ENCODE measurements around the gene PRORP.
"Not testable (repeated sequence)": the region's sequence is repeated elsewhere in the genome, so short reads cannot be mapped to it uniquely, and the experiment has no call there.

Gene PRORP

GRCh38 chr14:35140718-35141581 is 18.6 kb downstream of the PRORP start:
- no peak for FAIRE-seq

GRCh38 chr14:35144029-35144428 is 21.7 kb downstream of the PRORP start:
- no peak for FAIRE-seq

- no peak for FAIRE-seq
Measured at GRCh38 chr14:35146711-35147149, 24.4 kb downstream of the PRORP start.

- no peak for FAIRE-seq
Measured at GRCh38 chr14:35147186-35147585, 24.8 kb downstream of the PRORP start.

GRCh38 chr14:35147711-35148110 is 25.4 kb downstream of the PRORP start:
- no peak for FAIRE-seq

- FAIRE-seq = no peak
Measured at GRCh38 chr14:35149239-35149638, 26.9 kb downstream of the PRORP start.

GRCh38 chr14:35152531-35152930 is 30.2 kb downstream of the PRORP start:
- not testable (repeated sequence) for FAIRE-seq

- no peak for FAIRE-seq
Measured at GRCh38 chr14:35154016-35154415, 31.7 kb downstream of the PRORP start.

- no peak for FAIRE-seq
Measured at GRCh38 chr14:35155962-35156361, 33.6 kb downstream of the PRORP start.

GRCh38 chr14:35158491-35158890 is 36.1 kb downstream of the PRORP start:
- FAIRE-seq = no peak

- FAIRE-seq = no peak
Measured at GRCh38 chr14:35158951-35159653, 36.8 kb downstream of the PRORP start.

- no peak for FAIRE-seq
Measured at GRCh38 chr14:35159742-35160409, 37.5 kb downstream of the PRORP start.

GRCh38 chr14:35161231-35161630 is 38.9 kb downstream of the PRORP start:
- no peak for FAIRE-seq

GRCh38 chr14:35163384-35163783 is 41.0 kb downstream of the PRORP start:
- no peak for FAIRE-seq

- FAIRE-seq = no peak
Measured at GRCh38 chr14:35164849-35165248, 42.5 kb downstream of the PRORP start.

GRCh38 chr14:35167496-35167895 is 45.1 kb downstream of the PRORP start:
- no peak for FAIRE-seq

Data from TTC549 (cell line).